ENCODE measurements around the gene CACNA1D.

Gene CACNA1D

GRCh38 chr3:53764026-53764775 is 269.8 kb downstream of the CACNA1D start:
- DNase-seq, result no peak

GRCh38 chr3:53765753-53766152 is 271.3 kb downstream of the CACNA1D start:
- DNase-seq, result no peak

- DNase-seq, result no peak
Observed at GRCh38 chr3:53766706-53767105, 272.3 kb downstream of the CACNA1D start.

- DNase-seq, result no peak
Observed at GRCh38 chr3:53768478-53769459, 274.4 kb downstream of the CACNA1D start.

GRCh38 chr3:53772562-53772961 is 278.2 kb downstream of the CACNA1D start:
- DNase-seq, result no peak

GRCh38 chr3:53773021-53773436 is 278.6 kb downstream of the CACNA1D start:
- no peak for DNase-seq

- no peak for DNase-seq
Observed at GRCh38 chr3:53773611-53774368, 279.4 kb downstream of the CACNA1D start.

GRCh38 chr3:53774414-53774813 is 280.0 kb downstream of the CACNA1D start:
- no peak for DNase-seq

GRCh38 chr3:53775018-53775417 is 280.6 kb downstream of the CACNA1D start:
- DNase-seq, result no peak

GRCh38 chr3:53775834-53776251 is 281.4 kb downstream of the CACNA1D start:
- DNase-seq, result no peak

GRCh38 chr3:53776494-53777101 is 282.2 kb downstream of the CACNA1D start:
- DNase-seq, result no peak

GRCh38 chr3:53777468-53777867 is 283.1 kb downstream of the CACNA1D start:
- DNase-seq, result no peak

GRCh38 chr3:53778153-53778552 is 283.7 kb downstream of the CACNA1D start:
- DNase-seq, result no peak

GRCh38 chr3:53780171-53780570 is 285.8 kb downstream of the CACNA1D start:
- DNase-seq, result no peak

- DNase-seq, result no peak
Observed at GRCh38 chr3:53780806-53781205, 286.4 kb downstream of the CACNA1D start.

- no peak for DNase-seq
Observed at GRCh38 chr3:53787016-53787415, 292.6 kb downstream of the CACNA1D start.

GRCh38 chr3:53788038-53788437 is 293.6 kb downstream of the CACNA1D start:
- no peak for DNase-seq

- DNase-seq, result no peak
Observed at GRCh38 chr3:53789459-53789858, 295.0 kb downstream of the CACNA1D start.

- DNase-seq, result no peak
Observed at GRCh38 chr3:53790470-53790869, 296.1 kb downstream of the CACNA1D start.

GRCh38 chr3:53791317-53791716 is 296.9 kb downstream of the CACNA1D start:
- no peak for DNase-seq

- no peak for DNase-seq
Observed at GRCh38 chr3:53792866-53793265, 298.5 kb downstream of the CACNA1D start.

- DNase-seq, result no peak
Observed at GRCh38 chr3:53794597-53794996, 300.2 kb downstream of the CACNA1D start.

- DNase-seq, result no peak
Observed at GRCh38 chr3:53795176-53795575, 300.8 kb downstream of the CACNA1D start.

Data from activated naive CD4-positive, alpha-beta T cell treated with anti-CD3 and anti-CD28 coated beads, Interleukin-2, amount 50 U/mL, for 16 hours (primary cell).